Fibroblast of peridontal ligament (primary cell): ENCODE measurements around the gene C9.
A peak's percentile ranks its signal among the peaks of the same experiment; 100 is the strongest.
"Not testable (repeated sequence)": the region's sequence is repeated elsewhere in the genome, so short reads cannot be mapped to it uniquely, and the experiment has no call there.

Experiments used
- DNase-seq: peaks from one replicate; pipeline ENCODE4 v3.0.0-alpha.2; 2010; ENCODE audit errors: extremely low read depth

The C9 gene

GRCh38 chr5:39260095-39260494, 104.2 kb downstream of the C9 start:
- DNase-seq, result no peak

- no peak for DNase-seq
These were observed 106.7 kb downstream of the C9 start for GRCh38 chr5:39257554-39257953.

GRCh38 chr5:39256477-39257235, 107.6 kb downstream of the C9 start:
- DNase-seq, result peak; percentile 90

GRCh38 chr5:39255406-39255805, 108.9 kb downstream of the C9 start:
- DNase-seq, result no peak

GRCh38 chr5:39254671-39255070, 109.6 kb downstream of the C9 start:
- DNase-seq, result no peak

GRCh38 chr5:39253196-39253595, 111.1 kb downstream of the C9 start:
- peak; percentile 48 for DNase-seq

GRCh38 chr5:39249564-39250274, 114.6 kb downstream of the C9 start:
- no peak for DNase-seq

- no peak for DNase-seq
These were observed 115.2 kb downstream of the C9 start for GRCh38 chr5:39249069-39249468.

GRCh38 chr5:39240750-39241149, 123.5 kb downstream of the C9 start:
- DNase-seq, result no peak

GRCh38 chr5:39238366-39239105, 125.8 kb downstream of the C9 start:
- DNase-seq, result no peak

- DNase-seq, result no peak
These were observed 127.6 kb downstream of the C9 start for GRCh38 chr5:39236718-39237117.

GRCh38 chr5:39235648-39236047, 128.6 kb downstream of the C9 start:
- no peak for DNase-seq

- not testable (repeated sequence) for DNase-seq
These were observed 129.8 kb downstream of the C9 start for GRCh38 chr5:39234494-39234893.
